NCI-H774 (cell line): ENCODE results near the gene CREB3L2.
A peak's percentile ranks its signal among the peaks of the same experiment; 100 is the strongest.

Experiments used
- DNase-seq: peaks from one replicate; lab custom pipeline; 2025; lab: John Stamatoyannopoulos, UW

CREB3L2 gene

DNA sequence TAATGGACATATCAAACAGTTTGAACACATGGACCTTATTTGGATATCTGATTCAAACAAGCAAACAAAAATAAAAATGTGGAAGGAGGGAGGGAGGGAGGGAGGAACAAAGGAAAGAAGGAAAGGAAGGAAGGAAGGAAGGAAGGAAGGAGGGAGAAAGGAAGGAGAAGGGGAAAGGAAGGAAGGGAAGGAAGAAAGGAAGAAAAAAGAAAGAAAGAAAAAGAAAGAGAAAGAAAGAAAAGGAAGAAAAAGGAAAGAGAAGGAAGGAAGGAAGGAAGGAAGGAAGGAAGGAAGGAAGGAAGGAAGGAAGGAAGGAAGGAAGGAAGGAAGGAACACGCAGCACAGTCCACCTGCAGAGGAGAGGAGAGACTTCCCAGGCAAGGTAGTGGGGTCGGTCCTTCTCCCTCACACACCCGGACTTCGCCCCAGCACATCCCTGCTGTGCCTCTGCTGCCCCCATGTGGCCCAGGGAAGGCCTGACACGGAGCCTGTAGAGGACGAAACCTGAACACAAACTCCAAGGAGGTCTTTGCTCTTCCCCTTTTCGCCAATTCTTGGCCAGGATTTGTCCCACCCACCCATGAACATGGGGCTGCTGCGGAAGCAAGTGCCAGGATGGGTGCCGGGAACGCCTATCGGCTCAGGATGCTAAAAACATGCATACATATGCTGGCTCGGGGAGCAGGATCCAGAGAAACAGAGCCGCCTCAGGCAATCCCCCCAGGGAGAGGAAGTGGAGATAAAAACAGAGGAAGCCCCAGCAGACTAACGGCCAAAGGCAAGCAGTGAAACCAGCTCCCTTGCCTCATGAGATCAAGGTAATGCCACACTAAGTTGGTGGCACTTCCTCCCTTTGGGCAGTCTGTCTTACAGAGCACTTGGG is 102.8 kb downstream of the CREB3L2 start:
- DNase-seq = peak; percentile 57

DNA sequence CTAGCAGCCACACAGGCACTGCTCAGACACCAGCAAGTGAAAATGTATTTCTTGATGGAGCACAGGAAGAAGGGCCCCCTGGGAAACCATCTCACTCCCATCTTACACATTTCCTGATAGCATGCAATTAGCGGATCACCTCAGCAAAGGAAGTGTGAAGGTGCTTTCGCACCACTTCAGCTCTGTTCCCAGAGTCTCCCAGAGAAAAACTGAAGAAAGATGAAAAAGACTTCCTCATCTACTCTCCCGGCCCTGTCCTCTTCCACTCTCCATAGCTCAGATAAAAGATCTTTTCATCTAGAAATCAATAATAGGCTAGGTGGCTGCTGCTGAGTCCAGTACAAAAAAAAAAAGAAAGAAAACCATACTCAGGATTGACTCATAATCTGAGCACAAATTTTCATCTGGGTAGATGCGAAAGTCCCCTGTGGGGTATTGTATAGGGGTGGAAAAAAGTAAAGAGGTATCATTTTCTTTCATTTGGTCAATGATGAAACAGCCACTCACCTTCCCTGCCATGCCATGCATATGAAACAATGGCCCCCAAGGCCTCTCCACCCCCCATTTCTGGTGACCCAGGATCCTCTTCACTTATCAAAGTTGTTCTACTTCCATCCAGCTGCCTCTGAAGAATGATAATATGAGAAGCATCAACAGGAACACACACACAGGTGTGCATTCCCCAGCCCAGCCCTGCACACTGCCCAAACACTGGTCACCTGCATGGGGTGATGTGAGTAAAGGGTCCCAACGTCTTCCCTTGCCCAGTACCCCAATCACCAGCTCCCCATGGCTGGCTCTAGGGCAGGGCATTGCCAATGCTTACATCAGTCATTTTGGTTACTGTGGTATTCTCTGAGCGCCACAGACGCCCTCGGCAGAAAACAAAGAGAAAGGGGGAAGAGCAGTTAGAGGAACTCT is 106.3 kb downstream of the CREB3L2 start:
- no peak for DNase-seq

DNA sequence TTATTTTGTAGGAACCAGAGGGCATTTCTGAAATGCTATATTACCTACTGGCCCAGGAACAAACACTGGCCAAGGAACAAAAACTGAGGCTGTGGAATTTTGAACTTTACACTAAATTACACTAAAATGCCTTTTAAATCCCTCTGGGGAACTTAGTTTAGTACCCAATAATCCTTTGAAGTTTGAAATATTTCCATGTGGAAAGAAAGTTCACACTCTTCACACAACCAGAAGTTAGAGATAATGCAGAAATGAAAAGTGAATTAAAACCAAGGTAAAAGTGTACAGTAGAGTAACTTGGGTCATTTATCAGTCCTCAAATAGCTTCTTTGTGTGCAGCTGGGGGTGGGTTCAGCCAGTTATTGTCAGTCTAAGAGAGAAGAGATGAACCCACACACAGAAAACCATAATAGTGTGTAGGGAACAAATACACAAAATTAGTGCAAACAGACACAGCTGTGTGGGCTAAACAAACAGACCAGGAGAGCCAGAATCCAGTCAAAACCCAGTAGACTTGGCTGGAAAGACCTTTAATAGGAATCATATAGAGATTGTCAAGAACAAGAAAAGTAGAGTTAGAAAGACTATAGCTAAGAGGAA is 108.6 kb downstream of the CREB3L2 start:
- no peak for DNase-seq

DNA sequence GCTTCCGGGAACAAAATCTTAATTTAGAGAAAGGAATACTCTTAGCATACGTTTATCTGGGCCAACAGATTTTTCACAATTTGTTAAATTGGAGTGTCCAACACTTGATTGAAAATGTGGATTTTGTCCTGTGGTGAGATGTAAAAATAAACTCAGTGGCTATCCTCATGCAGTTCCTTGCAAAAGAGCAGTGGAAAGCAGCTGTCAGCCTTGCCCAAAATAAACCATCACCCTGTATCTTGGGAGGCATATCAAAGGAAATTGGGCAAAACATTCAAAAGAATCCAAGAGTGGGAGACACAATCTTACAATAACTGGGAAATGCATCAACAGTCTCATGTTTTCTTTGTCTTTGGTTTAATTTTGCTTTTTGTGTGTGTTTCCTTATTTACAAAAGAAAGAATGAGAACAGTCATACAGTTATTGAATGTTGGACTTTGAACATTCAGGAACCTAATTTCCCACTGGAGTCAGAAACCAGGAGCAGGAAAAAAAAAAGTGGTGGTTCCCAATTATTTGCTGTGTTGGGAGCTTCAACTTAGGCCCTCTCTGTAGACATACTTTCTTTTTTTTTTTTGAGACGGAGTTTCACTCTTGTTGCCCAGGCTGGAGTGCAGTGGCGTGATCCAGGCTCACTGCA is 110.8 kb downstream of the CREB3L2 start:
- no peak for DNase-seq

DNA sequence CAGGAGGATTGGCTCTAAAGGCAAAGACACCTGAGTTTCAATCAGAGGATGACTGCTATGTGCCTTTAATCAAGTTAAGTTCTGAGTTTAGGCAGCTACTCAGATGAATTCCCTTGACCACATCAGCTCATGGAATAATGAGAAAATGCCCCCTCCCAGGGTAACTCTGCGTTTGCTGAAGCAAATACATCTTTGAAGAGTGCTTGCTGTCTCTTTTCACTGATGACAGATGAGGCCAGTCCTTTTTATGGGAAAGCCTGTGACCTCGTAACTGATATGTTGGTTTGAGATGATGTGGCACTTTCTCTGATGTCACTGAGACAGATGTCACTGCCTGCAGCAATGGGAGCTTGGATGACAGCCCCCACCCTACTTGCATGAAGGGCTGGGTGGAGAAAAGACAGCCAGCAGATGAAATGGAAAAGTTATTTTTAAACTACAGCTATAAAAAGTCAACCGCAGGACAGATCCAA is 111.4 kb downstream of the CREB3L2 start:
- no peak for DNase-seq

DNA sequence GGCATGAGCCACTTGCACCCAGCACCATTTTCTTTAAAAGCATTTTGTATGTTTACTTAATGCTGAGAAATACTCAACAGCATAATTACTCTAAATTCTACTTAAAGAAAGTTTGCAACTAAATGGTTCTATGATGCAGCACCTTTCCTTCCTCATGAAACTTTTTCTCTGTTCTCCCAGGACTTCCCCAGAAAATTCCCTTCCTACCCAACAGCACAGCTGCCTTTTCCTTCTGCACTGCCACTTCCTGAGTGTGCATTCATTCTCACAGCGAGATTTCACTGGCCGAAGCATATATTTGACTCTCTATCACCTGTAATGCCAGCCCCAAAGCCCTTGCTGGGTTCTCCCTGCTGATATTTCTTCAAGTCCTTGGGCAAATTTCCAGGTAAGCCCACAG is 113.6 kb downstream of the CREB3L2 start:
- DNase-seq = no peak

DNA sequence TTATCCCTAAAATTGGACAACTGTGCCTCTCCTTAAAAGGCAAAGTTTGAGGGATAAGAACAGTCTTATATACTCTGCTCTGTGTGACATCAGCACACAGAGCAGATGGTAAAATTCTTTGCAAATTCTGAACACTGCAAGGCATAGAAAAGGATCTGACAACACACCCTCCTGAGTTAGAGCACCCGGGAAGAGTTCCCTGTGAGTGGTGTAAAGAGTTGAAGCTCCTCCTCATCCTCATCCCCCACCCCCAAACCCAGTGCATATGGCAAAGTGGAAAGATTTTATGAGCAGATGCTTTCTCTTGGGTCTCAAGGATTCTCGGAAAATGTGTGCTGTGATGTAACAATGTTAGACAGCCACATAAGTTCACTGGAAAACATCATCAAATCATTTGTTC is 115.1 kb downstream of the CREB3L2 start:
- no peak for DNase-seq

DNA sequence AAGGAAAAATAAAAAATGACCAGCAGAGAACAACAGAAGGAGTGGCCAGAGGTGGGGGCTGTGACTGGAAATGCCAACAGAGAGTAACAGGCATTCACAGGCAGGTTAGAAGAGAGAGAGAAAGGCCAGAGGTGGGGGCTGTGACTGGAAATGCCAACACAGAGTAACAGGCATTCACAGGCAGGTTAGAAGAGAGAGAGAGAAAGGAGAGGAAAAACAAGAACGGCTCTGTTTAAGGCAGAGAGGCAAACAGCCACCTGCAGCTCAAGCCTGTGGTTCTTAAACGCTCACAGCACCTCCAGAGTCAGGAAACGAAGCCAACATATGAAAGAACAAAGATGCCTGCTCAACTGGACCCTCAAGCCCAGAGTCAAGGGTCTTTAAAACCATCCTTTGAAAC is 115.6 kb downstream of the CREB3L2 start:
- no peak for DNase-seq

DNA sequence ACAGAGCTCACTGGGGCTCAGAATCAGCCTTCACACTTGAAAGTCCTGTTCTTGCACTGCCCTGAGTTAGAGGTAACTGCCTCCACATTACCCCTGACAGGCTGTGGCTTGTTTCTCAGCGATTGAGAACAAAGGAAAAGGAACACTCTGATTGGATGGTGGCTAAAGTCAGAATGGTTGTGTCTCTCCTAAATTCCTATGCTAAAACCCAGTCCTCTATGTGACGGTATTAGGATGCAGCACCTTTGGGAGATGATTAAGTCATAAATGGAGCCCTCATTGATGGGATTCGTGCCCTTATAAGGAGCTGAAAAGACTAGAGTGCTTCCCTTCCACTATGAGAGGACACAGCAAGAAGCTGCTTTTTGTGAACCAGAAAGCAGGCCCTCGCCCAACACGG is 116.2 kb downstream of the CREB3L2 start:
- no peak for DNase-seq

DNA sequence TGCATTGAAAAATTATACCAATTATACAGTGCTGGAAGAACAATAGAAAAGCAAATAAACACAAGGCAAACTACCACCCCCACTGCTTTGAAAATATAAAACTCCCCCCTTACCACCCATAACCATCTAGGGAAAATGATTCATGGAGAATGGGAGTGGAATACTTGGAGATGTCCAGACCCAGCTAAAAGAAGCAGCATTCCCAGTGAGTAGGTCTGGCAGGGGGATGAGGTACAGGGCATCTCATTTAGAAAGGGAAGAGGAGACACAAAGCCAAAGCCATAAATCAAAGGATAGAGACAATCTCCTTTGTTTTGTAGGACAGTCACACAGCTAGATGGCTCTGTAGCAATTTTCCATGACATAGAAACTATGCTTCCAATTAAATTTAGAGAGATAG is 119.1 kb downstream of the CREB3L2 start:
- DNase-seq = no peak

DNA sequence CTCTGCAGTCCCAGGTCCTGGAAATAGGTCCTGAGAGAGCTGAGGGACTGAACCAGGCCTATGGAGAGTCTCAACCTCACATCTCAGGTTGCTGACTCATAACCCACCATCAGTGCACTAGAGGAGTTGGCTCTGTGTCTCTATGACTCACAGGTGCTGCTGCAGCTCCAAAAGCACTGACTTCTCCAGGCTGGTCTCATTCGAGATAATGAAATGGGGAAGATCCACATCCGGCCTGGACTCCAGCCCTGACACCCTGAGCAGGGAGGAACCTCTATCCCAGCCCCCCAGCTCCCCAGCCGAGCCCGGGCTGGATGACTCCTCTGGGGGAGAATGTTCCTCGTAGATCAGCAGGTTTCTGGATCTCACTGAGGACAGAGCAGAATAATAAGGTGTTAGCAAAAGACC is 119.6 kb downstream of the CREB3L2 start:
- no peak for DNase-seq

DNA sequence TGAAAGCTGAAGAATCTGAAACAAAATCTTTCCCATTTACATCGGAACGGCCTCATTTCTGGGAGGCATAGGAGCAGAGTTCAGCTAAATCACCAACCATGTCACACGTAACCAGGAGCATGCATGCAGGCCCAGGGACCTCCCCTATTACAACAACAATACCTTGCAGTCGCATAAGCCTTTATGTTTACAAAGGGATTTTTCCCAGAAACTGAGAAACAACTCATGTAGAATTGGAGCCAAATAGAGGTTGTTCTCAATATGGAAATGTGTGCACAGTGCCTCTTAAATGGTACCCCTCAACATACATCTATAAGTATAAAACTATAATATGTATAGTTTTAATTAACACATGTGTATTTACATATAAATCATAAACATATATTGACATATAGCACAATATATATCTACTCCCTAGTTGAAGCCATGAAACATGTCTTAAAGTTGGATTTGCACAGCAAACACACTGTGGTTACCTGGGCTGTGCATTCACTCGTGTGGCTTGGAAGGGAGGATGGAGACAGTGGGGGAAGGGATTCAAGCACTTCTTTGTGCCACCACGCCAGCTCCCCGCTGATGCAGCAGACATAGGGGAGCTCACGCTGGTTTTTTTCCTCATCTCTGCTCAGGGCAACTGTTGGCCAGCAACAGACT is 120.2 kb downstream of the CREB3L2 start:
- no peak for DNase-seq

DNA sequence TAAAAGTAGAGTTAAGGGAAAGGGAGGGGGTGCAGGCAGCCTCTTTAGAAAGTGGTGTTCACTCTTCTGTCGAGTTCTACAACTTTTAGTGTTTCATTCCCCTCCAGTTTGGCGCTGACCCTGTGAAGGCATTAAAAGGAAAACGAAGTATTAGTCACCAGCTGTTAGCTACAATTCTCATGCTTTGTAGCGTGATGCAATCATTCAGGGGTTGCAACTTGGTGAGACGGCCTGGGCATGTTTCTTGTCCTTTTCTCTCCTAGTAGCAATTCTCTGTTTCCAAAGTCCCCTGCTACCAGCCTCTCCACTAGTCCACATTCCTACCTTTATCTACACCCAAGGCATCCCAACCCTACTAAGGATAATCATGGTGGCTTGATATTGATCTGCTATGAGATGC is 121.5 kb downstream of the CREB3L2 start:
- no peak for DNase-seq

DNA sequence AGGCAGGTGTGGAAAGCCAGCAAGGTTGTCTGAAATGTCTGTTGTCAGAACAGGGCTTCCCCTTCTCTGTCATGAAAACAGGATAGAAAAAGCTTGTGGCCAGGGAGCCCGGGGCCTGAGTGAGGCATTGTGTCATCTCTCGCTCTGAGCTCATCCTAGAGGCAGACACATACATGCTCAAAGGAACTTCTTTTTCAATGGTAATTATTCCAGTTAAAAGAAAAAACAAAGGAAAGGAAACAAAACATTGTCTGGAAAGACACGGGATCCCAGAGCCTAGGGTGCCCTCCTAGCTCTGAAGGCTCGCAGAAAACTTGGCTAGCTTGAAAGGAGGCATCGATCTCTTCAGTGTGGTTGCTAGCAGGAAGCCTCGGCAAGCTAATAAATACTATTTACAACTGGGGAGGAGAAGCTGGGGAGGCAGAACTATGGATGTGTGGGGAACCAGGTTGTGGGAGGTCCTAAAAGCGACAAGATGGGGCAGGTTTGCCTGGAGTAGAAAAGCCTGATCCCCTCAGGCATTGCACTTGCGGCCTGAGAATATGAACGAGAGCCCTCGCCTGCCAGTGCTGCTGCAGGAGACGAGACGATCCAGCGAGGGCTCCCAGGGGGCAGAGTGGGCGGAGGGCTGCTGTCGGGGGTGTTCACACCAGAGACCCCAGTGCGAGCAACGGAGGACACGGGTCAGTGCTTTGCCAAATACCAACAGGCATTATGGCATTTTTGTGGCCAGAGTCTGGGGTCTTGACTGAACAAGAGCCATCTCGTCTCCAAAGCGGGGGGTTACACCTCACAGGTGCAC is 122.3 kb downstream of the CREB3L2 start:
- DNase-seq = no peak

DNA sequence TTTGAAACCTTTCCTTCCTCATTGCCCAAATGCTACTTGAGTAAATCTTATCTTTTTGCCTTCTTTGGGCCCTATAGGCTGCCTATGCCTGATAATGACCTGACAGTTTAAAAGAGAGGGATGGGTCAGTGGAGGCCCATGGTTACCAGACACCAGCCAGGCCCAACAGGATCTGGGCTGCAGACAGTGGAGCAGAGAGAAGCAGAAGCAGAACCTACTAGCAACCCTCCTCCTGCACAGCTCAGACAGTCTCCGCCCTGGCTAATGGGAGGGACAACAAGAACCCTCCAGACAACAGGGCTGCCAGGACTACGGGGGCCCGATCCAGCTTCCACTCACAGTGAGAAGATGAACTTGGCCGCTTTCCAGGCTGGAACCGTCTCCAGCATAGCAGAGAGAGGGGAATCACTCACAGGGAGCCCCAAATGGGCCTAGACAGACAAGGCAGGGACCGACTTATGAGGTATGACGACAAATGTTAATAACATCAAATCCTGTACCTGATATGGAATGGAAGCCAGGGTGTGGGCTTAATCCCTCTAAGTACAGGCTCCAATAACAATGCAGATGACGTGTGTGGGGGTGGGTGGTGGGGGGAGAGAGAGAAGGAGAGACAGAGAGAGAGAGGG is 123.4 kb downstream of the CREB3L2 start:
- DNase-seq = no peak

DNA sequence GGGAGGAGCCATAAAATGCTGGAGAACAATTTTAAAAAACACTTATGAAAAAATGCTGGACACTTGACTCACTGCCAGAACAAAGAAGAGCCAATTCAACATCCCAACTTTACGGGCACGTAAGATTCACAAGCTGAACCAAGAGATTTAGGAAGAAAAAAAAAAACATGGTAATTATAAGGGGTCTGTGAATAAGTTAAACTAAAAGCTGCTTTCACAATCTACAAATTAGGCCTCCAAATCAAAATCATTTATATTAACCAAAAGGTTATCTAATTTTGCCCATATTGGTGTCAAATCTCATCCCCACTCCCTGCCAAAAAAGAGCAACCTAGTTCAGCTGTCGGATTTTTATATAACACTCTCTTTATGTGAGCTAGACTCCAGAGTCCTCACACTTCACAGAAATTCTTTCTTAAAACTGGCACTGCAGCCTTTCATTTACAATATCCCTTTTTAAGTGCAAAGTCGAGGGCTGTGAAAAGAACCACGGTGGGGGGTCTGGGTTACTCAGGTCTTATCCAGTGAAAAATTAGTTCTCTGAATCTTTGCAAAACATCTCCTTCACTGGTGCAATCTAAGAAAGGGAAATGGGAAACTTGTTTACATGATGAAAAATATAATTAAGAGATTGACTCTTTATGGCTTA is 124.7 kb downstream of the CREB3L2 start:
- no peak for DNase-seq

DNA sequence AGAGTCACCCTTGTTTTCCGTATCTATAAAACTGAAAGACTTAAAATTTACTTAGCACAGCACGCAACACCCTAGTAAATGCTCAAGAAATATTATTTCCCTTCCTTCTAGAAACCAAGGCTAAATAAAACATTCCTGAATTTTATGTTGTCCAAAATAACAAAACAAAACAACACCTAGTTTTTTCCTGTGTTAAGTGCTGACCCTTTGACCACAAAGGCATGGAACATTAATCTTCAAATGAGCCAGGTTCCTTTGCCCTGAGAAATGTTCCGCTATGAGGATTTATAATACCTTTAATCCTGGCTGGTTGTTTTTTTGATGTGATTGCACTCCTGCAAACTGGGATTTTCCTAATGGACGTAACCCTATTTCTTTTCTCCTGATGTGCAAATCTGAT is 126.1 kb downstream of the CREB3L2 start:
- no peak for DNase-seq

DNA sequence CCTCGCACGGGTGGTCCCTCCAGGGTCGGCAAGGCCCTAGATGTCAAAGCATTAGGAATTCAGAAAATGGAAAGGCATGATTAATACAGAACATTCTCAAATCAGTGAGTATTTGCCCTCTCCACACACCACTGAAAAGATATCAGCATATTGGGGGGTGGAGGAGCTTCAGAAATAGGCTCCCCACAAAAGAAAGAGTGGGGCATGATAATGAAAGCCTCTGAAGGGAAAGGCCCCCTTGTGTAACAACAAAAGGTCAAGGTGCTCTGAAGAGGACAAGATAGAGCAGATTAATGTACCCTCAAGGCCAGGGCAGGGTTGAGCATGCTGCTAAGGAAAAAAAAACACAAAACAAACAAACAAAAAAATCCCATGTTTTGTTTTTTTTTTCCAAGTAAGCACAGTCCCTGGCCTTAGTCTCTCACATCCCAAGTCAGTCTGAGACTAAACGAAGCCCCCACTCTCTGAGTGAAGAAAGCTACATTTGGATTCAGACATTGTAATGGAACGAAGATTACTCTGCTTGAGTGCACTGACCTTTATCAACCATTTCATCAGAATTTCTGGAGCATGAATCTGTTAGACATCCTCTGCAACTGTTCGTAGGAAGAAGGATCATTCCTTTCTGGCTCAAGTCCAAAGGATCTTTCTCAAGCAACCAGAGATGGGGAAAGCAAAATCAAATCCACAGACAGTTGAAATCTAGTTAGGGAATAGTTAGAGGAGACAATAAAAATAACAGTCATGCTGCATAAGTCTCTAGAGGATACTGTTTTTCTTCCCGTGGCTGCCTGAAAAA is 127.7 kb downstream of the CREB3L2 start:
- DNase-seq = no peak

DNA sequence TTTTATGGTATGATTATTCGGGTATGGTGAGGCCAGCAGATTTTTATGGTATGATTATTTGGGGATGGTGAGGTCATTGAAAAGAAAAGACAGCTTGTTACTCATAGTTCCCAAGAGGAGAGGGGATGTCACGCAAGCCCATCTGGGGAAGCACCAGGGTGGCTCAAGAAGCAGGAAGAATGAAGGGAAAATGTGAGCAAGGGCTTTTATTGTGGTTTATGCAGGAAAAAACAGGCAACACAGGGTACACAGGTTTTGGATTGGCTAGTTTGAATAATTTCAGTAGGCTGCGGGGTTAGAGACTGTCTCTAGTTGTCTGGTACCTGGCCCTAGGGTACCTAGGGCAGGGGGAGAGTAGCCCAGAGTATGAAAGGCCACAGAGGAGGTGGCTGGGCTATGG is 128.4 kb downstream of the CREB3L2 start:
- no peak for DNase-seq
